ENCODE measurements around the gene DUS1L.

DNA sequence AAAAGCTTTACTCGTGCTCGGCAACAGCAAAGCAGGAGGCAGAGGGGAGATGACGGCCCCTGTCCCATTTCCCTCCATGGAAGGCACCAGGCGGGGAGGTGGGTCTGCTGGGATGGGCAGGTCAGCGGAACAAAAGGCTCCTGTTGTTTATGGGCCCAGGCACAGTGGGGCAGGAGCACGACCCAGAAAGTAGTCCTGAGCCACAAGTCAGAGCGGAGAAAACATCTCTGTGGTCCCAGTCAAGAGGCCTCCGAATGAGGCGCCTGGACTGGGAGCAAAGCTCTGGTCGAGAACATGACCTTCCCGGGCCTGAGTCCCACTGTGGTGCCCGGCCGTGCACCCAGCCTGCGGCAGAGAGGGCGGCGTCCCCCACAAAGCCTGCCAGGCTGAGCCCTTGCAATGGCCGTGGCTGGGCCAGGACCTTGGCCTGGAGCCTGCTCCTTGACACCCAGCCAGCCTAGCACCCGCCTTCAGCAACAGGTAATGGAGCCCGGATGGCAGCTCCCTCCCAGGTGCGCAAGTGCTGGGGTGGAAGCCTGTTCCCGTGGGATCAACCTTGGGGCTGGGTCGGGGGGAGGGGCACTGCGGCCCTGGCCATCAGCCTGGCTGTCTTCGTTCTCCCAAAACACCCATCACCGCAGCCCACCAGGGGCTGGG, 17.6 kb downstream of the DUS1L start:
- TF ChIP-seq ARNTL (CRISPR knock-in tag; IDR thresholded peaks at IDR 0.05; ENCODE audit: borderline replicate concordance, low read depth) (no peak), CREB5 (CRISPR knock-in tag; IDR thresholded peaks at IDR 0.05; ENCODE audit: low read depth) (no peak), GLIS3 (CRISPR knock-in tag; IDR thresholded peaks at IDR 0.05) (no peak), ZNF565 (CRISPR knock-in tag; conservative IDR thresholded peaks at IDR 0.05; ENCODE audit: low read depth) (no peak), ESRRG (CRISPR knock-in tag; IDR thresholded peaks at IDR 0.05) (no peak), ISL1 (CRISPR knock-in tag; IDR thresholded peaks at IDR 0.05) (no peak)
